ENCODE data around the gene USP4.
A peak's percentile ranks its signal among the peaks of the same experiment; 100 is the strongest.

The USP4 gene

GRCh38 chr3:49294343-49294742 lies 45.5 kb downstream of the USP4 start:
- DNase-seq, result no peak

GRCh38 chr3:49283997-49284396 lies 55.9 kb downstream of the USP4 start:
- no peak for DNase-seq

GRCh38 chr3:49279376-49279775 lies 60.5 kb downstream of the USP4 start:
- no peak for DNase-seq

GRCh38 chr3:49278548-49278947 lies 61.3 kb downstream of the USP4 start:
- DNase-seq, result peak; percentile 27

GRCh38 chr3:49277383-49277775 lies 62.5 kb downstream of the USP4 start:
- peak; percentile 57 for DNase-seq

GRCh38 chr3:49276475-49277382 lies 63.1 kb downstream of the USP4 start, which contains the start of gene C3orf62:
TSS of gene C3orf62 (minus strand) at chr3:49277232. CDS start at chr3:49276872, 360 bp downstream.
- peak; percentile 95 for DNase-seq

- DNase-seq, result no peak
Observed at GRCh38 chr3:49273825-49274532, 65.9 kb downstream of the USP4 start.

GRCh38 chr3:49271047-49271446 lies 68.8 kb downstream of the USP4 start:
- no peak for DNase-seq

- no peak for DNase-seq
Observed at GRCh38 chr3:49270156-49270500, 69.7 kb downstream of the USP4 start.

GRCh38 chr3:49269443-49270155 lies 70.3 kb downstream of the USP4 start:
- DNase-seq, result no peak

GRCh38 chr3:49266410-49267095 lies 73.3 kb downstream of the USP4 start:
- DNase-seq, result no peak

- no peak for DNase-seq
Observed at GRCh38 chr3:49265661-49266386, 74.0 kb downstream of the USP4 start.

- no peak for DNase-seq
Observed at GRCh38 chr3:49263159-49263889, 76.5 kb downstream of the USP4 start.

GRCh38 chr3:49260806-49261324 lies 79.0 kb downstream of the USP4 start:
- no peak for DNase-seq

- DNase-seq, result no peak
Observed at GRCh38 chr3:49257187-49257586, 82.7 kb downstream of the USP4 start.

- no peak for DNase-seq
Observed at GRCh38 chr3:49255718-49256511, 83.9 kb downstream of the USP4 start.

- peak; percentile 52 for DNase-seq
Observed at GRCh38 chr3:49255112-49255511, 84.7 kb downstream of the USP4 start.

- no peak for DNase-seq
Observed at GRCh38 chr3:49253512-49253911, 86.3 kb downstream of the USP4 start.

GRCh38 chr3:49248840-49249227 lies 91.0 kb downstream of the USP4 start:
- DNase-seq, result peak; percentile 63

GRCh38 chr3:49244581-49245205 lies 95.2 kb downstream of the USP4 start:
- DNase-seq, result peak; percentile 53
